GM12878 (cell line): ENCODE data around the gene ZNF892.

Experiments
- CREB1 ChIP-seq: IDR thresholded peaks from 2 replicates; pipeline ENCODE4 v1.6.1; 2012; ENCODE audit warnings: low read depth, mild to moderate bottlenecking, inconsistent platforms
- CTCF ChIP-seq, 3 experiments: IDR thresholded peaks in 2 of 3; conservative IDR thresholded peaks in 1 of 3; 2 replicates each; pipeline ENCODE4 v1.5.1; 2011; ENCODE audit warnings: low read depth in 3 of 3, low read length in 3 of 3, mild to moderate bottlenecking in 3 of 3, control low read depth in 2 of 3, moderate library complexity in 2 of 3, inconsistent platforms in 1 of 3, mixed read lengths in 1 of 3; ENCODE audit not compliant: control insufficient read depth in 2 of 3, insufficient read depth in 1 of 3; ENCODE audit errors: extremely low read depth in 1 of 3
- ESRRA ChIP-seq: IDR thresholded peaks from 2 replicates; pipeline ENCODE4 v1.6.1; 2012; ENCODE audit warnings: mild to moderate bottlenecking, low read length, improper control_type of control experiment
- SREBF2 ChIP-seq: IDR thresholded peaks from 2 replicates; pipeline ENCODE4 v1.6.1; 2012; ENCODE audit warnings: mild to moderate bottlenecking, low read length

- TF ChIP-seq CTCF (IDR thresholded peaks at IDR 0.05 in 2 of 3, conservative IDR thresholded peaks at IDR 0.05 in 1 of 3; ENCODE audit: control insufficient read depth in 2 of 3, extremely low read depth in 1 of 3, insufficient read depth in 1 of 3, low read depth in 3 of 3, low read length in 3 of 3) (no peak), ESRRA (no peak), CREB1 (no peak), SREBF2 (no peak)
Observed at GRCh38 chr2:95240556-95240955, 33.2 kb downstream of the ZNF892 start.
